H9 (cell line): ENCODE measurements around the gene SDK2. TPM values are rescaled to one million over a fixed set of nuclear protein-coding genes. Genes with fewer than 3 reads are reported as not detected.

Source experiments
- DNase-seq: peaks from one replicate; pipeline ENCODE4 v3.0.0-alpha.2; 2017
- H2AFZ ChIP-seq: one replicate; pipeline ENCODE4 v1.6.1; 2013; ENCODE audit warnings: mild to moderate bottlenecking, low read length, control low read depth, moderate library complexity
- H2AK5ac ChIP-seq: 2 replicates; pipeline ENCODE4 v1.6.1; 2013; ENCODE audit warnings: low read length, control low read depth, mixed read lengths; ENCODE audit not compliant: insufficient read length
- H2BK120ac ChIP-seq: one replicate; pipeline ENCODE4 v1.6.1; 2013; ENCODE audit warnings: low read depth, mild to moderate bottlenecking, low read length, control low read depth, inconsistent platforms; ENCODE audit not compliant: poor library complexity, severe bottlenecking
- H2BK12ac ChIP-seq: 2 replicates; pipeline ENCODE4 v1.6.1; 2013; ENCODE audit warnings: low read length, control low read depth, mixed read lengths, low read depth; ENCODE audit not compliant: insufficient read length
- H2BK15ac ChIP-seq: 2 replicates; pipeline ENCODE4 v1.6.1; 2013; ENCODE audit warnings: low read depth, low read length, control low read depth
- H2BK20ac ChIP-seq: one replicate; pipeline ENCODE4 v1.6.1; 2013; ENCODE audit warnings: low read depth, mild to moderate bottlenecking, low read length, control low read depth, inconsistent platforms; ENCODE audit not compliant: poor library complexity, severe bottlenecking
- H2BK5ac ChIP-seq: 2 replicates; pipeline ENCODE4 v1.6.1; 2013; ENCODE audit warnings: low read length, control low read depth, mixed read lengths; ENCODE audit not compliant: insufficient read length
- H3K14ac ChIP-seq: 2 replicates; pipeline ENCODE4 v1.6.1; 2013; ENCODE audit warnings: low read length, control low read depth; ENCODE audit not compliant: insufficient read depth
- H3K18ac ChIP-seq: 2 replicates; pipeline ENCODE4 v1.6.1; 2013; ENCODE audit warnings: low read depth, mild to moderate bottlenecking, mixed read lengths, low read length, control low read depth; ENCODE audit not compliant: insufficient read length
- H3K23ac ChIP-seq: 2 replicates; pipeline ENCODE4 v1.6.1; 2013; ENCODE audit warnings: low read length, control low read depth, mixed read lengths, low read depth; ENCODE audit not compliant: insufficient read length
- H3K23me2 ChIP-seq: 2 replicates; pipeline ENCODE4 v1.6.1; 2013; ENCODE audit warnings: low read depth, mild to moderate bottlenecking, mixed read lengths, low read length, control low read depth; ENCODE audit not compliant: insufficient read length, poor library complexity, severe bottlenecking
- H3K27ac ChIP-seq: 2 replicates; pipeline ENCODE4 v1.5.1; 2013; ENCODE audit warnings: low read length, control low read depth, mixed read lengths, low read depth; ENCODE audit not compliant: insufficient read length
- H3K27me3 ChIP-seq: 2 replicates; pipeline ENCODE4 v1.6.1; 2013; ENCODE audit warnings: low read length, control low read depth, inconsistent platforms; ENCODE audit not compliant: insufficient read depth
- H3K4ac ChIP-seq: 2 replicates; pipeline ENCODE4 v1.6.1; 2013; ENCODE audit warnings: low read depth, mild to moderate bottlenecking, control low read depth, inconsistent platforms, low read length, moderate library complexity
- H3K4me1 ChIP-seq: 2 replicates; pipeline ENCODE4 v1.6.1; 2013; ENCODE audit warnings: low read length, control low read depth, inconsistent platforms; ENCODE audit not compliant: insufficient read depth
- H3K4me2 ChIP-seq: 2 replicates; pipeline ENCODE4 v1.6.1; 2013; ENCODE audit warnings: low read length, control low read depth, mixed read lengths; ENCODE audit not compliant: insufficient read length, insufficient read depth
- H3K56ac ChIP-seq: 2 replicates; pipeline ENCODE4 v1.6.1; 2013; ENCODE audit warnings: low read depth, mild to moderate bottlenecking, mixed read lengths, low read length, control low read depth; ENCODE audit not compliant: insufficient read length
- H3K79me1 ChIP-seq: 2 replicates; pipeline ENCODE4 v1.6.1; 2013; ENCODE audit warnings: low read depth, mild to moderate bottlenecking, moderate library complexity, low read length, control low read depth, inconsistent platforms; ENCODE audit not compliant: insufficient read depth, poor library complexity, severe bottlenecking
- H3K79me2 ChIP-seq: 2 replicates; pipeline ENCODE4 v1.6.1; 2013; ENCODE audit warnings: low read length, control low read depth, inconsistent platforms; ENCODE audit not compliant: insufficient read depth
- H3K9ac ChIP-seq: 2 replicates; pipeline ENCODE4 v1.6.1; 2013; ENCODE audit warnings: low read length, control low read depth, mixed read lengths; ENCODE audit not compliant: insufficient read length; ENCODE audit errors: extremely low read depth
- H3K9me3 ChIP-seq: one replicate; pipeline ENCODE4 v1.6.1; 2013; ENCODE audit warnings: low read depth, low read length, inconsistent platforms; ENCODE audit not compliant: control insufficient read depth
- H3T11ph ChIP-seq: one replicate; pipeline ENCODE4 v1.6.1; 2013; ENCODE audit warnings: mild to moderate bottlenecking, low read length, control low read depth, inconsistent platforms
- H4K20me1 ChIP-seq: one replicate; pipeline ENCODE4 v1.6.1; 2013; ENCODE audit not compliant: control insufficient read depth, insufficient read length, insufficient read depth
- H4K5ac ChIP-seq: 2 replicates; pipeline ENCODE4 v1.6.1; 2013; ENCODE audit warnings: low read depth, mild to moderate bottlenecking, mixed read lengths, low read length, control low read depth; ENCODE audit not compliant: insufficient read length
- H4K8ac ChIP-seq: replicated peaks from 2 replicates; pipeline ENCODE4 v1.6.1; 2013; ENCODE audit warnings: low read length, control low read depth, mixed read lengths, low read depth; ENCODE audit not compliant: insufficient read length
- H4K91ac ChIP-seq: 2 replicates; pipeline ENCODE4 v1.6.1; 2013; ENCODE audit warnings: low read depth, mild to moderate bottlenecking, moderate library complexity, mixed read lengths, low read length, control low read depth; ENCODE audit not compliant: insufficient read length
- H3K27ac Mint-ChIP-seq, 3 experiments: 2 replicates in 2 of 3; 3 replicates in 1 of 3; pipeline ENCODE4 v1.8.0; 2020 to 2021; ENCODE audit warnings: mixed read lengths in 3 of 3, mild to moderate bottlenecking in 1 of 3, moderate library complexity in 1 of 3
- H3K27me3 Mint-ChIP-seq: 2 replicates; pipeline ENCODE4 v1.8.0; 2021; ENCODE audit warnings: low read depth, mild to moderate bottlenecking, moderate library complexity, mixed read lengths
- H3K36me3 Mint-ChIP-seq, 3 experiments: 2 replicates in 2 of 3; 3 replicates in 1 of 3; pipeline ENCODE4 v1.8.0; 2020 to 2021; ENCODE audit warnings: low read depth in 3 of 3, mixed read lengths in 3 of 3; ENCODE audit not compliant: insufficient read depth in 1 of 3
- H3K4me1 Mint-ChIP-seq, 2 experiments: 2 replicates each; pipeline ENCODE4 v1.8.0; 2020; ENCODE audit warnings: mixed read lengths in 2 of 2
- H3K4me3 Mint-ChIP-seq, 2 experiments: 2 replicates in 1 of 2; 3 replicates in 1 of 2; pipeline ENCODE4 v1.8.0; 2020 to 2021; ENCODE audit warnings: mild to moderate bottlenecking in 2 of 2, mixed read lengths in 2 of 2, moderate library complexity in 1 of 2
- H3K9me3 Mint-ChIP-seq, 2 experiments: 2 replicates in 1 of 2; 3 replicates in 1 of 2; pipeline ENCODE4 v1.8.0; 2020; ENCODE audit warnings: mild to moderate bottlenecking in 2 of 2, mixed read lengths in 2 of 2, moderate library complexity in 1 of 2
- CTCF ChIP-seq: fragments of 200-600 bp; sonication (generic); conservative IDR thresholded peaks from 3 replicates; pipeline ENCODE4 v1.8.0; 2021; ENCODE audit warnings: antibody characterized with exemption, mild to moderate bottlenecking
- WGBS: extraction: QIAGEN DNeasy Blood & Tissue Kit; methylation state at CpG from one replicate; pipeline ENCODE4 v1.1.7; 2013; ENCODE audit warnings: missing lambda C conversion rate, low lambda C conversion rate, mixed read lengths; ENCODE audit not compliant: insufficient read length; ENCODE audit errors: extremely low coverage; 5-methylcytosine and 5-hydroxymethylcytosine counted together
- total RNA-seq: library from RNA; stranded (reverse); gene quantifications from 2 replicates; pipeline ENCODE4 v1.2.1, GENCODE V29; 2021

SDK2 gene
- total RNA-seq, 1 experiment from 2014 or later = 9.1 TPM

- H3K36me3 Mint-ChIP-seq = peaks cover 0 to 5% (median 0%) of the 10 kb centered on the region in 3 experiments; a peak in 2 of 7 replicates
- TF ChIP-seq CTCF = no peak
- Histone ChIP-seq H3K14ac (no peak overlapping the region; the same call in 1 of the 2 replicates), H2BK120ac (no peak overlapping the region), H3T11ph (no peak overlapping the region), H3K4me1 (peaks cover 7% of the 10 kb centered on the region; the same call in 1 of the 2 replicates), H2BK5ac (no peak overlapping the region), H2AFZ (no peak overlapping the region), H3K56ac (no peak overlapping the region), H3K79me1 (no peaks in the 10 kb centered on the region), H3K4ac (no peak overlapping the region), H3K27me3 (no peaks in the 10 kb centered on the region), H3K9me3 (no peaks in the 10 kb centered on the region), H3K18ac (no peak overlapping the region), H4K91ac (no peak overlapping the region), H4K20me1 (no peaks in the 10 kb centered on the region), H3K9ac (no peak overlapping the region), H4K5ac (no peak overlapping the region), H2BK20ac (no peak overlapping the region), H3K23ac (no peak overlapping the region), H4K8ac (no peak overlapping the region), H3K27ac (no peak overlapping the region), H2BK15ac (no peak overlapping the region), H3K79me2 (no peaks in the 10 kb centered on the region), H3K4me2 (no peak overlapping the region), H2BK12ac (no peak overlapping the region), H2AK5ac (no peak overlapping the region), H3K23me2 (peaks cover 6% of the 10 kb centered on the region)
- no peaks in the 10 kb centered on the region for H3K9me3 Mint-ChIP-seq
- H3K4me1 Mint-ChIP-seq = peaks cover 43 to 51% of the 10 kb centered on the region in 2 experiments
- H3K4me3 Mint-ChIP-seq = no peak overlapping the region
- H3K27ac Mint-ChIP-seq = no peak overlapping the region
- no peaks in the 10 kb centered on the region; the same call in none of the 2 replicates for H3K27me3 Mint-ChIP-seq
- DNase-seq = no peak
- no CpG with 5 or more reads among the region's 9 CpGs for WGBS
Measured at GRCh38 chr17:73358668-73359067, 285.6 kb downstream of the SDK2 start.
